Amygdala (tissue), 56 donors: ENCODE measurements around the gene ITGBL1.

Source experiments
- DNase-seq, 56 donors: peaks; one replicate each; lab custom pipeline; 2025; lab: John Stamatoyannopoulos, UW

The ITGBL1 gene

DNA sequence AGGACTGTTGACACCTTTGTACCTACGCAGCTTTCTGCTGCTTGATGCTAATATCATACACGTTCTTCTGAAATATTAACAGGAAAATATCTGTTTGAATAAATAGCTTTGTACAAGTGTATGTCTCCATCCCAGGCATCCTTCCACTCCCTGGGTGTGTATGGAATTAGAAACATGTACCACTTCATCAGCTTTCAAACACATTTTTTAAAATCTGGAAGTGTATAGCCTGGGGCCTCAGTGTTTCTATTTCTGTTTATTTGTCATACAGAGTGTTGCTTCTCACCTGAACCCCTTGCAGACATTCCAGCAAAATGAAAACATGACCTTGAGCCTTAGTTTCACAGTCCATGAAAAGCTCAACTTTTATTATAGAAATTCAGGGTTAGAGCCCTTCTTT, 168.6 kb downstream of the ITGBL1 start:
- DNase-seq = no peak

DNA sequence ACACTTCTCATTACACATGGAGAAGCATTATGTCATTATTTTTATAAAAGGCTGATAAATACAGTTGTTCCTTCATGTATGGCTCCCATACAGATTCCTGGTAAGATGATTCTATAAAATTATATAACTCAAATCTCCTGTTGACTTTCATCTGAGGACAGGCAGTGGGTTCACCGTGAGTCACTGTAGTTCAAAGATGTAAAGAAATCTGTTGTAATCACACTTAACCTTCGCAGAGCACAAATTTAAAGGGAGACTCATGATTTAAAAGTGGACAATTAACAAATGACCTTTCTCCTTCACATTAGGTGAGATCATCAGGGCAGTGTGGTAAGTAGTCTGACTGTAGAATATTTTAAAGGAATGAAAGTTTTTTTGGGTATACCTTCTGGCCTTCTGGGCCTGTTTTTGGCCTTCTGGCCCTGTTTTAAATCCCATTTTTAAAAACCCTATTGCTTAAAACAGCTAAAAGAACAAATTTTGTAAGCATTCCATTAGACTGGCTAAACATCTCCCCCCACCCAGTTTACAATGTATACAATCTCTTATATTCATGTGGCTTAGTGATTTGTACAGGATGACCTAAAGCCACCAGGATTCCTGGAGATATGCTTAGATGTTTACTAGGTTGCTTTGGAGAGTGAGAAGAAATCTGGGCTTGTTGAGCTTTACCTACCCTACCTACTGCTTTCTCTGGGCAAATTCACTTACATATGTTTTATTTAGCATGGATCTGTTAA, 171.2 kb downstream of the ITGBL1 start:
- no peak for DNase-seq

DNA sequence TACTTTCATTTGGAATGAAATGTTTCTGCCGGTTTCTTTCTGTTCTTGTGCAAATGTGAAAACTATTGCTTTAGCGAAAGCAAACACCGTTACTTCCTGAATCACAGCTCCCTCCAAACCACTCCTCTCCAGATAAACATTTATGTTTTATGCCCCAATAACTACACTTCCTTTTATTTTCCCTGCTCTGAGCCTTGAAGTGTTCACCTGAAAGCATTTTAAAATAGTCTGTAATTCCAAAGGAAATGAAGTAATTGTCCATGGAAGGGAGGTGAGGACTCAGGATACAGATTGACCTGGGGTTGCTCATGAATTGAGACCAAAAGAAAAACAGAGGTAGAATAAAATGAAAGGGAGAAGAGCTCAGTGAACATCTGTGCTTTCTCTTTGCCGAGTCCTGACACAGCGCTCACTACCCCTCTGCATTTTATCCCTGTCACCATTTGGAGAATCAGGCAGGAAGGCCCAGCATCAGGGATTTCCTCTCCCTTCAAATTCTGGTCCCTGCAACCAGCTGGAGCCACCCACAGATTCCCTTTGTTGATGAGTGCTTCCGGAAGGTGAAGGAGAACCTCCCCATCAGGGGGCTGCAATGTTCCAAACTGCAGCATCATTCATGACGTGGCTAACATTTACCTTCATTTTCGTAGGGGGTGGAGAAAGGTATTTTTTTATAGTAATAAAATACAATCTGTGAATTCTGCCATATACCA, 171.9 kb downstream of the ITGBL1 start:
- no peak for DNase-seq

DNA sequence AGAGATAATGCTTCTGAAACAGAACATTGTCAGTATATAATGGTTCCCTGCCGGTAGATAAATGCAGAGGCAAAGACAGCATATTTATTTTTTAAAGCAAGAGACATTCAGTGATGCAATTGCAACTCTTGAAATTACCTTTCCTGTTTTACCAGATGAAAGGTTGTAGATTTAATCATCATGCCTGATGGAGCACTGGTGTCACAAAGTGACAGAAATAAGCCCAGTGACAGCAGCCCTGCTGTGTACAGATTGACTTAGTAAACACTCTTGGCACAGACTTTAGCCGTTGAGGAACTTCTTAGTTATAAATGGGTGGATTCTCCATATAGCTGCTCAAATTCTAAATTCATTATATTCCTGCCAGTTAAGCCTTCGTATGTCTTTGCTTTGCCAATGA, 172.5 kb downstream of the ITGBL1 start:
- no peak for DNase-seq

DNA sequence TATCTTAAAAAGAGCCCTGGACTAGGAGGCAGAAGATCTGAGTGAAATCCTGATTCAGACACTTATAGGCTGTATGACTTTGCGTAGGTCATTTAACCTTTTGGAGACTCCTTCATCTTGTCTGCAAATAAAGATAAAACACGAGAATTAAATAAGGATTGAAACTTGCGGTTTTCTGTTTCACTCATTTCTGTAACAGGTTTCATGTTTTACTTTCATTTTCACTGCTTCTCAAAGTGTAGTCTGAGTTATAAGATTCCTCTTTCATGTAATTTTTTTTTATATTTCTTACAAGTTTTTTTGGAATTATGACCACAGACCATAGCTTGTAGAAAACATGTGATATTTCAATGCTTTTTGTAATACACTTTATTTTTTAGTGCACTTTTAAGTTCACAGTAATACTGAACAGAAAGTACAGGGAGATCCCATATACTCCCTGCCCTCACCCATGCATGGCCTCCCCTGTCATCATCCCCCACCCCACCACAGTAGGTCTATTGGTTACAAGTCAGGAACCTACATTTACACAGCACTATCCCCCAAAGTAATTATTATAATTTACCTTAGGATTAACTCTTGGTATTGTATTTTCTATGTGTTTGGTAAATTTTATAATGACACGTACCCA, 174.6 kb downstream of the ITGBL1 start:
- DNase-seq = no peak

DNA sequence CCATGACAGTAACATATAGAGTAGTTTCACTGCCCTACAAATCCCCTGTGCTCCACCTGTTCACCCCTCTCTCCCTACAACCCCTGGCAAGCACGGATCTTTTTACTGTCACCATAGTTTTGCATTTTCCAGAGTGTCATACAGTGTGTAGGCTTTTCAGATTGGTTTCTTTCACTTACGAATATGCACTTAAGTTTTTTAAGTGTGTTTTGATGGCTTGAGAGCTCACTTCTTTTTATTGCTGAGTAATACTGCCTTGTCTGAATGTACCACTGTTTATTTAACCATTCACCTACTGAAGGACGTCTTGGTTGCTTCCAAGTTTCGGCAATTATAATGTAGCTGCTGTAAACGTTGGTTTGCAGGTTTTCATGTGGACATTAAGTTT, 175.1 kb downstream of the ITGBL1 start:
- DNase-seq = no peak

DNA sequence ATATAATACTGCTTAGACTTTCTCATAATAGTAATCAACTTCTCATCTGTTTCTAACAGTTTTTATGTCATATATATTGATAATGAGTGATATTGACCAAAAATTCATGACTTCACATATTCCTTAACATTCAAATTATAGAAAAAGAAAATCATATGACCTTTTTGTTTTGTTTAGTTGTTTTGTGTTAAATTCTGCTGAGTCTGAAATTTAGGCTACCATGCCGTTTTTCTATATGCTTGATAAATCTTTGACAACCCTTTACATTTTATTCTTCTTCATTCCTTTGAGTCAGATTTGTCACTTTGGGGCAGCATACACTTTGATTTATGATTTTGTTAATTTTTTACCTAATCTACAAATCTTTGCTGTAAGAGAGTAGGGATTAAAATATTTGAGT, 176.4 kb downstream of the ITGBL1 start:
- DNase-seq = no peak

DNA sequence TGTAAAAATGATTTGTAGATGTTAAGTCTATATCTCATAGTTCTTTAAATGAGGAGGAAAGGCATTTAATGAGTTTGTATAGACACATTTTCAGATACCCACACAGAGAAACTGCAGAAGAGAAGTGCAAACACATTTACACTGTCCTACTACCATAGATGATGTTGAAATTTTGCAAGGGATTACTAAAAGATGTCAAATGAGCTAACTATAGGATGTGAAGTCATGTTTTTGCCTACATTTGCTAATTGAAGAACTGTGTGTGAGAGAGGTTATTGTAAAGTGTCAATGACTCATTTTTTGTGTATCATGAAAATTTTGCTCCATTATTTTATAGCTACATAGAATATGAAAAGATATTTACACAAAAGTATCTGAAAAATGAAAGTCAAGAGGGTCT, 178.9 kb downstream of the ITGBL1 start:
- no peak for DNase-seq

DNA sequence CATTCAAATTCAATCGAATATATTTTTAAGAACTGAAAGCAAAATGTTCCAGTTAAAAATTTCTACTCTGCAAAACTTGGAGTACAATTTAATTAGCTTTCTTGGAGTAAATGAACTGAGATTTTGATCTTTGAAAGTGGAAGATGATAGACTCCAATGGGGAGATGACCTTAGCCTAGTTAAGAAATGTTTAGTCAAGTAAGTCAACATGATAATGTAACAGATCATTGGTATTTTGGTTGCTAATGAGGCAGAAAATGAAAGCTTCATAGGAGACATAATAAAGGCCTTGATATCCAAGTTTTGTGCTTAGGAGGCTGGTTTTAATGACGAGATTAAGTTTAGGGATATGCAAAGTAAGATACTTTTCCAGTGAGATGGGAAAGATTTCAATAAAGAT, 181.7 kb downstream of the ITGBL1 start:
- no peak for DNase-seq

DNA sequence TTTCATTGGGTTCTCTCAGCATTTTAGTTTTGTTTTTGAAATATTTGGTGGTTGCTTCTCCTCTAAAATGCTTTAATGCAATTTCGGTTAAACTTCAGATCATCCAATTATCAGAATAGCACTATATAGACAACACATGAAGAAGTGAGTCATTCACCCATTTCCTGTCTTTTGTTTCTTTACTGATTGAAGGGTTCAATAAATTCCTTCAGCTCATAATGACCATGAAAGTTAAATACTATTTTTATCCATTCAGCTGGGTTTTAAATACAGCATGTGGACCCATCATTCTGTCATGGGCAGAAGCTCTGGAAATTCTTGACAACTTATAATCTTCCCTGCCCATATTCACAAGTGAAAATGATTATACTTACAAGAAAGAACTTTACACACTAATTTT, 187.2 kb downstream of the ITGBL1 start:
- no peak for DNase-seq

DNA sequence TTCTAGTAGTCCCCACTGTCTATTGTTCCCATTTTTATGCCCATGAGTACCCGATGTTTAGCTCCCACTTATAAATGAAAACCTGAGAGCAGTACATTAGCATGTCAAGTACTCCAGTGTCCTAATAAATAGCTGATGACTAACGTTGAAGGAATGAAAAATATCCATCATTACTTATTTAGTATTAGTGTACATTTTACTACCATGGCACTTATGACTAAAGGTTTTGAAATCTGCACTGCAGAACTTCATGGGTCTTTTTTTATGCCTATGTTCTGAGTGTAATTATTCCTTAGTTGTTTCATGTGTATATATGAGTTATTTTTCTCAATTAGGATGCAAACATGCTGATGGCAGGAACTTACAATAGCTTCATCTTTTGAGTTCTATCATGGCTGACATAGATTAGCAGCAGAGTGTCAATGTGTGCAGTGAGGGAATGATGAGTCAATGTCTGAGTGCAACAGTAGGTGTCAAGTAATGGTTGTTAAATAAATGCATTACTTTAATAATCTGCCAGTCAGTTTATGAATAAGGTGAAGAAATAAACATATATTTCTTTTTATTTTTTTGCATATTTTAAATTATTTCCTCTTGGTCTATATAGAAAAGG, 188.4 kb downstream of the ITGBL1 start:
- no peak for DNase-seq

DNA sequence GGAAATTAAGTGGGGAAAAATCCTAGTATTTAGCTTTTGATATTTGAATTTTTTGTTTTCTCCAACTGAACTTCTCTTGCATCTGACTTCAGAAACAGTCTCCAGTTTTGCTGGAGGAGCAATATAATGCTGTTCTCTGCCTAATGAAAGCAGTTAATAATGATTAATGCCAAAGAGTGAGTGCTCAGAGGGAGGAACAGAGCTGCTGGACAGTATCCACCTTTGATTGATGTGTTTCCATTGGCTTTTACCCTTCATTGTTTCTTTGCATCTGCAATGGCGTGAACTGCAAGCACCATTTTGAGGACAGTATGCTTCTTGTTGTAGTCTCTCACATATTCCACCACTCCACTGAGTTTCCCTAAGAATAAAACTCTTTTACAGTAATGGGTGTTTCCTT, 193.4 kb downstream of the ITGBL1 start:
- DNase-seq = no peak

DNA sequence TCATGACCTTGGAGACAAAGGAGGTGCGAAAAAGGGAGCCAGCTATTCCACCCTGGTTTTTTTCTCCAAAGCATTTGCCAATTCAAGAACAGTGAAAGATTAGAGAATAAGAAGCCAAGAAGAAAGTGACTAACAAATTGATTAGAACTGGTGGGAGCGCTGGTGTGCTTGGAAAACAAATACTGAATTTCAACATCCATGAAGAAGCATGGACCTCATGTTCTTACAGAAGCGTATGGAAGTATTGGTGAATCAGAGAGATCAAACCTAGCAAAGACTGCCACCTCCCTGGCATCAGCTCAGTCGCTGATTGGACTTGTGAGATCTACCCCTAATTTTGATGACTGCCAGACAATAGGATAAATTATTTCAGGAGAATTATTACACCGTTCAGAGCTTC, 195.3 kb downstream of the ITGBL1 start:
- DNase-seq = no peak

DNA sequence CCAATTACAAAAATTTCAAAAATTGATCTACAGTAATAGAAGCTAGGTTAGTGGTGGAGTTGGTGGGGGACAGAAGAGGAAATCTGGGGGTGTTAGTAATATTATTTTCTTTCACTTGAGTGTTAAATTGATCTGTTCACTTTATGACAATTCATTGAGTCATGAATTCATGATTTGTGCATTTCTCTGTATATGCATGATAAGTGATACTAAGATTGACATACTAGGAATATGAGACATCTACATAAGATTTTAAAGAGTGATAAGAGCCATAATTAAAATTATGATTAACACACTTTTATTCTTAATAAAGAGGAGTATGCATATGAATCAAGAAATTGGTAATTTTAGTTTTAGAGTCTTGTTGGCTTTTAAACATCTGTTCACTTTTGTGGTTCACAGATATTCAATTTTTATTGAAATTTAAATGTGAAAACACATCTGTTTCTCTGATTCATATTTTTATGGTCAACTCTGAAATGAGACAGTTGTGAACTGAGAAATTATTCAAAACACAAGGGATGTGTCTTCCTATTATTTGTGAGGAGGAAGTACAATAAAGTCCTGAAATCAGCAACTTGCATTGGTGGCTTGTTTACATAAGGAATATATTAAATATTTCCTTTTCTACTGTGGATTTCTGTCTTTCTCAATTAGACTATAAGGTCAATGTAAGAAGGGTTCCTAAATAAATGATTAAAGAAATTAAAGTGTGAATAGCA, 196.5 kb downstream of the ITGBL1 start:
- no peak for DNase-seq

DNA sequence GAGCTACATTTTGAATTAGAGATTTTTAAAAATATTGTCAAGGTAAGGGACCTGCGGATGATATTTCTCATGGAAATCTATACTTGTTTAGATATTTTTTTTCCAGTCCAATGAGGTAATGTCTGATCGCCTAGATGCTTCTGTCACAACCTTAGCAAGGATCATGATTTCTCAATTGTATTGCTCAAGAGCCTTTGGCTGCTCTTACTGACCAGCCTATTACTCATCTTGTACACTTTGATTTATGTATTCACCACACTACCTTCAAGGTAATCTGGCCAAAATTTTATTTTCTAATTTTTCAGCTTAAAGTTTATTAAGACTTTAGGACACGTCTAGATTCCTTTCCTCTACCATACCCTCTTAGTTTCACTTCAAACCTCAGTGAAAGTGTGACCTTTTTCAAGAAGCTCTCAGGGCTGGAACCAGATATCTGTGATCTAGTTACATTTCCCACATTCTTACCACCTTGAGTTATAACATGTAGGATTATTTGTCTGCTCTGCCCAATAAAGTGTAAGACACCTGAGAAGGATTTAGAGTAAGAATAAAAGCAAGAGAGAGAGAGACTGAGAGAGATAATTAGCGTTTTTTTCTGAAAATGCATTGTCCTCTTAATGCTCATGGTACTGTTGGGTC, 197.1 kb downstream of the ITGBL1 start:
- DNase-seq = no peak

DNA sequence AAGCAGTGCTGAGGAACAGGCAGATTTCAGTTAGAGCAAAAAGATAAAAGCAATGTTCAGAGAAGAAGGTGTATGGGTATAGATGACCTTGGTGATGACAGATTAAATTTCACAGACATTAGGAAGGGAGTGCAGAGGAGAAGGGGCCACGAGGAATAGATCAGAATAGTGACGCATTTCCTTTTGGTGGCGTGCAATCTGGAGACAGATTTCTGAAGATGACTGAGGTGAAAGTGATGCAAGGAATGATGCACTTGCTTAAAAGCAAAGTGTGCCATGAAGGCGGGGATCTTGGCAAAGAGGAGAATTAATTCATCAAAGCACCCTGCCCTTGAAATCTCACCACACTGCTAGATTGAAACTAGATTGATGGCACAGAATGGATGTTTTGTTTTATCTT, 202.4 kb downstream of the ITGBL1 start:
- no peak for DNase-seq

DNA sequence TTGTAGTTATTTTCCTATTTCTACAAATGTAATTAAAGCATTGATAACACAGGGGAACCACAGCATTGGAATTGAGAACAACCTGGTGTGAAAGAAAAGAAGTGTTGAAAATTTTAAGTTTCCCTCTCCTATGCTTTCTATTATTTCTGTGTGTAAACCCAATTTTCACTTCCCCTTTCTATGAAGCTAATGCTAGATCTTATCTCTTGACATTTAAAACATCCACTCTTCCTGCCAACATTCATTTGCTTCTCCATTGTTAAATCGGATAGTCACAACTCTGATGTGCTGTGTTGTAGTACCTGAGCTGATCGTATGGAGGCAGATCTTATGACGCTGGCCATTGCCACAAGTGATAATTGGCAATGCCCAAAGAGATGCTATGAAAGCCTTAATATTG, 203.0 kb downstream of the ITGBL1 start:
- no peak for DNase-seq

DNA sequence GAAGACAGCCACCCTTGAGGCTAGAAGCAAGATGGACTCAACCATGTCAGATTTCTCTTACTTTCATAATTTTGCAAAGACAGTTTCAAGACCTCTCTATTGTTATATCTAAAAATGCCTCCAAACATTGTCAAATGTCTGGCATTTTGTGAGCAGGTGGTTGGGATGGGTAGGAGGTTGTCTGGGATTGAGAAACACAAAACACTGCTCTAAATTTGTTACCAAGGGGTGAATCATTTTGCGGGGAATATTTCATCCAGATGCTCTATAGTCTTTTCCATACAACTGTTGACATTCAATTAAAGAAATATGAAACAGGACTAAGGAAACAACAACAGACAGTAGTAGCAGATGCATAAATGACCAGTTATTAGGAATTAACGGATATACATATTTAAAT, 208.2 kb downstream of the ITGBL1 start:
- DNase-seq = no peak

DNA sequence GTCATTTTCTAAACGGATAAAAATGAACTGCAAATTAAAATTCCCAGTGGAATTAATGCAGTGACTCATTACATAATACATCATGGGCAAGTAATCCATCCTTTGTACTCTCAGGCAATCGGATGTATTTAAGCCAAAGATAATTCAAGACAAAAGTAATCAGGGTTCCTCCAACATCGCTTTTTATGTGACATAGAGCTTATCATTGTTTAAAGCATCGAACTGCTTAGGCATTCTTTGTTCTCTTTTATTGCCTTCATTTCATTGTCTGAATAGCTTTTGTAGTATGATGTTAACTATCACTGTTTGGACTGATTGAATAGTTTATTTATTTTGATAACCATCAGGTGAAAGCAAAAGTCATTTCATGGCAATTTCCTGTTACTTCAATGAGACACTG, 209.4 kb downstream of the ITGBL1 start:
- no peak for DNase-seq

DNA sequence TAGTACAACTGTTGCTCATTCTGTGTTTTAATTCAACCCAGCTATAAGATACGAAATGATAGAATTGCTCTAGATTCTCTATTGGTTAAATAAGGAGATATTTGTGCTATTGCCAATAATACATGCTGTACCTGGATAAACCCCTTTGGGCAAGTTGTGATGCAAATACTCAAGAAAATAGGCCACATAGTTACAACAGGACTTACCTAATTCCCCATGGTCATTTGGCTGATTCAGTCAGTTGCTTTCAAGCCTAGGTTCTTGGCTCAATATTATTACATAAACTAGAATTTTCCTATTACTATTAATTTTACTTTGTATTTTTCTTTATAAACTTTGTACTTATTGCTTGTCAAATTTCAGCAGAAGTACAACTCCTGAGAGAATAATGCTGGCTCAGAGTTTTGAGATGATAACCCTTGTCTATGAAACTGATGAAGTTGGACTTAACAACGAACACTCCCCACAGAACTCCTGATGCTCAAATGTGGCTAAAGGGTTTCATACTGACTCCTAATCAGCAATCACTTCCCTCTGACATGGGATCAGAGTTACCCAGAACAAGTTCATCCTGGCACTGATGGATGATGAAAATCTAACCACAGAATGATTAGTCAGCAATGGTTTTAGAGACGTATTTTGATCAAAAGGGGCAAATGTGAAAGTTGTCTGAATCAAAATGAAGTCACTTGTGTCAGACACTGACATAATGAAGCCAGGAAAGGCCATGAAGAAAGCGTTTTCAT, 221.1 kb downstream of the ITGBL1 start:
- DNase-seq = no peak
